Measurements from ENCODE around the gene RASIP1. TPM values are rescaled to one million over a fixed set of nuclear protein-coding genes. Genes with fewer than 3 reads are reported as not detected.

Gene RASIP1
- total RNA-seq, 1 donor from 2014 or later = 2.4 TPM

DNA sequence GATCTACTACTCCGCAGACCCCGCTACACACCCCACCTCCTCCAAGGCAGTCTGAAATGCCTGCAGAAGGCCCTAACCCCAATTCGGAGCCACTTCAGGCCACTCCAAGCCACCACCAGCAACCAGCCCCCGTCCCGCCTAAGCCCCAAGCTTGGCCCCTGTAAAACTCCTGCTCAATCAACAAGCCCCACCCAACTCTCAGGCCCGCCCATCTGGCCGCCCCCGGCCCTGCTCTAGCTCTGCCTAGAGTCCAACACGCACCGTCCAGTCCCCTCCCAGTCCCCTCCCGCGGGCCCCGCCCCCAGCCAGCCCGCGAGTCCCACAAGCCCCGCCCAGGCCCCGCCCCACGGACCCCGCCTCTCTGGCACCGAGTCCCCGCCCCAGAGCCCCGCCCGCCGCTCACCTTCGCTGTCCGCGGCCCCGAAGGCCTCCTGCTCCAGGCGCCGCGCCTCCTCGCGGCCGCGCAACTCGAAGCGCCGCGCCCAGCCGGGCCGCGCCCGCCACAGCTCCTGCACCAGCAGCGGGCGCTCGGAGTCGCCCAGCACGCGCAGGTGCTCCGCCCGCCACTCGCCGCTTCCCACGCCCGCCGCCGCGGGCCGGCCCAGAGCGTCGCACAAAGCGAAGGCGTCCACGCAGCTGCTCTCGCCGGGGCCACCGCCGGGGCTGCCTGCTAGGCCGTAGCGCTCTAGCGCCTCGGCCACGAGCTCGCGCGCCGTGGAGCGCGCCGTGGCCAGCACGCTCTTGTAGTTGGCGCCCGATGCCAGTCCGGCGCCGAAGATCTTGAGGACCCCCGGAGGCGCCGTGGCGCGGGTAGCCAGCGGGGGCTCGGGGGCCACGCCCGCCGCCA is 1.6 kb downstream of the RASIP1 start:
- TF ChIP-seq, protein P1, sequence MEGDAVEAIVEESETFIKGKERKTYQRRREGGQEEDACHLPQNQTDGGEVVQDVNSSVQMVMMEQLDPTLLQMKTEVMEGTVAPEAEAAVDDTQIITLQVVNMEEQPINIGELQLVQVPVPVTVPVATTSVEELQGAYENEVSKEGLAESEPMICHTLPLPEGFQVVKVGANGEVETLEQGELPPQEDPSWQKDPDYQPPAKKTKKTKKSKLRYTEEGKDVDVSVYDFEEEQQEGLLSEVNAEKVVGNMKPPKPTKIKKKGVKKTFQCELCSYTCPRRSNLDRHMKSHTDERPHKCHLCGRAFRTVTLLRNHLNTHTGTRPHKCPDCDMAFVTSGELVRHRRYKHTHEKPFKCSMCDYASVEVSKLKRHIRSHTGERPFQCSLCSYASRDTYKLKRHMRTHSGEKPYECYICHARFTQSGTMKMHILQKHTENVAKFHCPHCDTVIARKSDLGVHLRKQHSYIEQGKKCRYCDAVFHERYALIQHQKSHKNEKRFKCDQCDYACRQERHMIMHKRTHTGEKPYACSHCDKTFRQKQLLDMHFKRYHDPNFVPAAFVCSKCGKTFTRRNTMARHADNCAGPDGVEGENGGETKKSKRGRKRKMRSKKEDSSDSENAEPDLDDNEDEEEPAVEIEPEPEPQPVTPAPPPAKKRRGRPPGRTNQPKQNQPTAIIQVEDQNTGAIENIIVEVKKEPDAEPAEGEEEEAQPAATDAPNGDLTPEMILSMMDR (IDR thresholded peaks at IDR 0.05; ENCODE audit: insufficient read depth, low read length, severe bottlenecking) = peak; percentile 35
- DNase-seq (ENCODE audit: low read depth) (peak; percentile 72), FAIRE-seq (no peak)
- peak overlapping the region; percentile 44 for H3K4me3 ChIP-seq (ENCODE audit: low read depth, low read length)
- H3K27me3 ChIP-seq (ENCODE audit: control insufficient read depth, insufficient read depth, low read length) = no peaks in the 10 kb centered on the region
- H3K36me3 ChIP-seq (ENCODE audit: control insufficient read depth, insufficient read depth, low read length) = no peaks in the 10 kb centered on the region

DNA sequence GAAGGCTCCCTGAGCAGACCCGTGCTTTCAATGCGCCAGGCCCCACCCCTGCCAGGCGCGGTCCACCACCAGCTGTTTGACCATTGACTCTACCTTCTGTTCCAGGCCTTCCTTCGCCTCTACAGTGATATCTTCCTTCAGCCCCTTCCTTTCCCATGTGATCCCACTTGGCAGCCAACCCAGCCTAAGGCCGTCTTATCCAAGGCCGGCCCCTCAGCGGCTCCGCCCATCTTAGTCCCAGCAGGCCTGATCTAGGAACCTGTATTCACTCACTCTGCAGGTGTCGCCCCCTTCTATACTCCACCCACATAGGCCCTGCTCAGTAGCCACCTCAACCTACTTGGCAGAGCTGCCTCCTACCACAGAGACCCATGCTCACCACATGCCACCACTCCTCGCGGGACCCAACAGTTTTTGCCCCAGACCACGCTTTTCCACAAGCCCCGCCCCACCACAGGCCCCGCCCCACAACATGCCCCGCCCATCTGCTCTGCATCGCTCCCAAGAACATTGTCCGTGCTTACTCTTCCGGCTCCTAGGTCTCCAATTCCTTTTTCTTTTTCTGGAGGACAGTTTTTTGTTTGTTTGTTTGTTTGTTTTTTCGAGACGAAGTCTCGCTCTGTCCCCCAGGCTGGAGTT is 2.9 kb downstream of the RASIP1 start:
- H3K36me3 ChIP-seq (ENCODE audit: control insufficient read depth, insufficient read depth, low read length) = no peaks in the 10 kb centered on the region
- no peak for FAIRE-seq
- no peak for DNase-seq (ENCODE audit: low read depth)
- TF ChIP-seq, protein P1 (IDR thresholded peaks at IDR 0.05; ENCODE audit: insufficient read depth, low read length, severe bottlenecking) = no peak
- no peak overlapping the region for H3K4me3 ChIP-seq (ENCODE audit: low read depth, low read length)
- no peaks in the 10 kb centered on the region for H3K27me3 ChIP-seq (ENCODE audit: control insufficient read depth, insufficient read depth, low read length)

DNA sequence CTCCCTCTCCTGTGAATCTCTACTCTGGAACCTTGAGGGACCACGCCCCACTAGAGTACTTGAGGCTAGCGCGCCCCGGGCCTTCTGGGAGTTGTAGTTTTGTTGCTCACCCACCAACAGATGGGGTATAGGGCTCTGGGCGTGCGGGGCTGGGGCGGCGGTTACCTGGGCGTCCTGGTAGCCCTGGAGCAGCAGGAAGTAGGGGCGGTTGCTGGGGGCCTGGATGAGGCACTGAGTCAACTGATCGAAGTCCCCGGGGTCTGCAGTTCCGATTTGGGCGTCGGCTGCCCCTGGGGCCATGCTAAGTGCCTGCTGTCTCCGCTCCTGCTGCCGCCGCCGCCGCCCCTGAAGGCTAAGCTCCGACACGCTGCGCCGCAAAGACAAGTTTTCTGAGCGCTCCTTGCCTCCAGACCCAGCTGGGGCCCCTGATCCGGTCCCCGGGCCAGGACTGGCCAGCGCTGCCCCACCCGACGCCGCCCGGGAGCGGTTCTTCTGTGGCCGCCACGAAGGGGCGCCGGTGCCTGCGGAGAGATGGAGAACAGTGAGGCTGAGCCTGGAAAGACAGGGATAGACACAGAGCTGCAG is 5.3 kb downstream of the RASIP1 start:
- DNase-seq (ENCODE audit: low read depth) = peak; percentile 48
- no peaks in the 10 kb centered on the region for H3K36me3 ChIP-seq (ENCODE audit: control insufficient read depth, insufficient read depth, low read length)
- TF ChIP-seq, protein P1 (IDR thresholded peaks at IDR 0.05; ENCODE audit: insufficient read depth, low read length, severe bottlenecking) = no peak
- FAIRE-seq = no peak
- peak overlapping the region; percentile 27 for H3K4me3 ChIP-seq (ENCODE audit: low read depth, low read length)
- no peaks in the 10 kb centered on the region for H3K27me3 ChIP-seq (ENCODE audit: control insufficient read depth, insufficient read depth, low read length)

DNA sequence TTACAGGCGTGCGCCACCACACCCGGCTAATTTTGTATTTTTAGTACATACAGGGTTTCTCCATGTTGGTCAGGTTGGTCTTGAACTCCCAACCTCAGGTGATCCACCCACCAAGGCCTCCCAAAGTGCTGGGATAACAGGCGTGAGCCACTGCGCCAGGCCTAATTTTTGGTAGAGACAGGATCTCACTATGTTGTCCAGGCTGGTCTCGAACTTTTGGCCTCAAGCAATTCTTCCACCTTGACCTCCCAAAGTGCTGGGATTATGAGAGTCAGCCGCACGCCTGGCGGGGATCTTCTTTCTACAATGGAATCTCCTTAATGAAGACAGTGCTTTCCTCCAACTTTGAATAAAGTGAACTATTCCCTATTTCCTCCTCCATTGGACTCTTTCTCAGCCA is 5.8 kb downstream of the RASIP1 start:
- no peak overlapping the region for H3K4me3 ChIP-seq (ENCODE audit: low read depth, low read length)
- FAIRE-seq (no peak), DNase-seq (ENCODE audit: low read depth) (no peak)
- H3K27me3 ChIP-seq (ENCODE audit: control insufficient read depth, insufficient read depth, low read length) = no peaks in the 10 kb centered on the region
- TF ChIP-seq, protein P1 (IDR thresholded peaks at IDR 0.05; ENCODE audit: insufficient read depth, low read length, severe bottlenecking) = no peak
- H3K36me3 ChIP-seq (ENCODE audit: control insufficient read depth, insufficient read depth, low read length) = no peaks in the 10 kb centered on the region

DNA sequence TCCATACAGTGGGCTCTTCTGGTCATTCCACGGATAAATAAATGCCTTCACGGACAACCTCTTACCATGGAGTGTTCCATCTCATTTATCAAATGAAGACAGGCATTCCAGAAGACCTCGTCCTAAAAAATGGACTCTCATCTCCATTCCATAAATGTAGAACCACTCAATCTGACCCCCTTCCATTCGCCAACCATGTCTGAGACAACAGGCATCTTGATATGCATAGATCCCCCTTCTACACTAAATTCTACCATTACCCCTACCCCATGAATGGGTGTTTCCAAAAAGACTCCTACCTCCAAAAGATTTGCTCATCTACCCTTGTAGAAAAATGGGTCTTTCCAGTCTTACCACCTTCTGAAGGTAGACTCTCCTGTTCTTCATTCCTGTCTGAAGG is 9.0 kb downstream of the RASIP1 start:
- DNase-seq (ENCODE audit: low read depth) (no peak), FAIRE-seq (peak; percentile 58)
- H3K4me3 ChIP-seq (ENCODE audit: low read depth, low read length) = no peak overlapping the region
- H3K27me3 ChIP-seq (ENCODE audit: control insufficient read depth, insufficient read depth, low read length) = no peaks in the 10 kb centered on the region
- H3K36me3 ChIP-seq (ENCODE audit: control insufficient read depth, insufficient read depth, low read length) = no peaks in the 10 kb centered on the region
- TF ChIP-seq, protein P1 (IDR thresholded peaks at IDR 0.05; ENCODE audit: insufficient read depth, low read length, severe bottlenecking) = no peak

Data from bronchial epithelial cell (primary cell).